Stomach (tissue), 4 donors: Measurements from ENCODE around the gene ARHGEF1.

Experiments
- CTCF ChIP-seq, 7 experiments: fragments of 450-650 bp in 4 of 7; fragments of 200-600 bp in 3 of 7; sonication (generic) in 3 of 7; IDR thresholded peaks; one replicate each; pipeline ENCODE4 v1.5.1; 2016 to 2019; ENCODE audit warnings: antibody characterized with exemption in 7 of 7, control low read depth in 2 of 7, mild to moderate bottlenecking in 1 of 7
- EP300 ChIP-seq: sonication (generic); formaldehyde crosslinking; IDR thresholded peaks from one replicate; pipeline ENCODE4 v1.6.1; 2017; ENCODE audit warnings: antibody characterized with exemption
- POLR2A ChIP-seq, 4 donors: fragments of 450-650 bp; IDR thresholded peaks; one replicate each; pipeline ENCODE4 v1.6.1; 2016; ENCODE audit warnings: antibody characterized with exemption in 4 of 4, control low read depth in 2 of 4, mild to moderate bottlenecking in 1 of 4, moderate library complexity in 1 of 4
- POLR2AphosphoS5 ChIP-seq, 3 donors: sonication (generic); formaldehyde crosslinking; IDR thresholded peaks; one replicate each; pipeline ENCODE4 v1.6.1; 2016; ENCODE audit warnings: antibody characterized with exemption in 3 of 3

GRCh38 chr19:41870401-41870873, 12.5 kb upstream of the ARHGEF1 start:
- TF ChIP-seq POLR2AphosphoS5 (IDR thresholded peaks at IDR 0.05) (no peak), CTCF (IDR thresholded peaks at IDR 0.05) (no peak), POLR2A (IDR thresholded peaks at IDR 0.05) (no peak), EP300 (no peak)
